Posterior cingulate gyrus (tissue), 11 donors: ENCODE measurements around the gene CIT.
A peak's percentile ranks its signal among the peaks of the same experiment; 100 is the strongest.
"Not testable (repeated sequence)": the region's sequence is repeated elsewhere in the genome, so short reads cannot be mapped to it uniquely, and the experiment has no call there.

Experiments used
- DNase-seq, 10 donors: peaks; one replicate each; pipeline versions ENCODE4 v3.0.0 to v3.0.0-alpha.2; 2020 to 2021; ENCODE audit warnings: mixed read lengths in 3 of 10
- intact Hi-C: fragments of 100-400 bp; cut with DNase I; formaldehyde crosslinking; loops from one replicate; pipeline ENCODE4 v1.15.1; 2023

CIT gene

GRCh38 chr12:119710965-119711551 lies 166.1 kb downstream of the CIT start:
- peak in 3 of 10 donors; percentile 39 to 89 (median 85) for DNase-seq
- intact Hi-C loops, result no loop called here

- DNase-seq, result no peak
- intact Hi-C loops, result no loop called here
These were observed 166.7 kb downstream of the CIT start for GRCh38 chr12:119710374-119710964.

- DNase-seq, intact Hi-C loops: not testable (repeated sequence)
These were observed 170.7 kb downstream of the CIT start for GRCh38 chr12:119706427-119706826.

GRCh38 chr12:119705182-119705581 lies 171.9 kb downstream of the CIT start:
- intact Hi-C loops, result no loop called here
- no peak for DNase-seq

- intact Hi-C loops, result loop anchor here (5.0 kb wide), 1 partner anchor 78 kb away; no protein-coding TSS in a partner anchor
- DNase-seq, result peak in 2 of 10 donors; percentile 39 to 87
These were observed 172.9 kb downstream of the CIT start for GRCh38 chr12:119704065-119704747.

- no peak for DNase-seq
- intact Hi-C loops, result loop anchor here (5.0 kb wide), 1 partner anchor 82 kb away; no protein-coding TSS in a partner anchor
These were observed 177.0 kb downstream of the CIT start for GRCh38 chr12:119700078-119700477.

GRCh38 chr12:119699199-119699760 lies 177.8 kb downstream of the CIT start:
- intact Hi-C loops, result no loop called here

GRCh38 chr12:119696943-119697342 lies 180.2 kb downstream of the CIT start:
- no peak for DNase-seq

More at GRCh38 chr12:119699199-119699760, 177.8 kb downstream of the CIT start:
- peak in 1 of 10 donors; percentile 80 for DNase-seq

GRCh38 chr12:119695034-119695433 lies 182.1 kb downstream of the CIT start:
- DNase-seq, result no peak
- intact Hi-C loops, result no loop called here

More at GRCh38 chr12:119696943-119697342, 180.2 kb downstream of the CIT start:
- intact Hi-C loops, result no loop called here

- DNase-seq, result no peak
- intact Hi-C loops, result no loop called here
These were observed 183.0 kb downstream of the CIT start for GRCh38 chr12:119694111-119694510.

- DNase-seq, result no peak
- intact Hi-C loops, result no loop called here
These were observed 183.6 kb downstream of the CIT start for GRCh38 chr12:119693511-119693910.

GRCh38 chr12:119692997-119693396 lies 184.1 kb downstream of the CIT start:
- no peak for DNase-seq
- intact Hi-C loops, result no loop called here

GRCh38 chr12:119692410-119692809 lies 184.7 kb downstream of the CIT start:
- intact Hi-C loops, result no loop called here
- DNase-seq, result no peak

- intact Hi-C loops, result no loop called here
- no peak for DNase-seq
These were observed 185.8 kb downstream of the CIT start for GRCh38 chr12:119691202-119691810.

- intact Hi-C loops, result no loop called here
- DNase-seq, result no peak
These were observed 187.1 kb downstream of the CIT start for GRCh38 chr12:119689935-119690500.

- intact Hi-C loops, result no loop called here
These were observed 189.2 kb downstream of the CIT start for GRCh38 chr12:119687879-119688278.

GRCh38 chr12:119687406-119687805 lies 189.7 kb downstream of the CIT start:
- intact Hi-C loops, result no loop called here
- no peak for DNase-seq

More at GRCh38 chr12:119687879-119688278, 189.2 kb downstream of the CIT start:
- DNase-seq, result no peak

GRCh38 chr12:119686776-119687175 lies 190.3 kb downstream of the CIT start:
- DNase-seq, result peak in 3 of 10 donors; percentile 43 to 83 (median 80)

GRCh38 chr12:119686355-119686754 lies 190.8 kb downstream of the CIT start:
- DNase-seq, result no peak
- intact Hi-C loops, result no loop called here

More at GRCh38 chr12:119686776-119687175, 190.3 kb downstream of the CIT start:
- intact Hi-C loops, result no loop called here

- no peak for DNase-seq
- intact Hi-C loops, result no loop called here
These were observed 191.7 kb downstream of the CIT start for GRCh38 chr12:119685375-119685774.
